Loucy (cell line): ENCODE results near the gene ACTR3C.
A peak's percentile ranks its signal among the peaks of the same experiment; 100 is the strongest.
"Not testable (repeated sequence)": the region's sequence is repeated elsewhere in the genome, so short reads cannot be mapped to it uniquely, and the experiment has no call there.

Source experiments
- H2AFZ ChIP-seq: fragments of 200-600 bp; sonication (generic); 2 replicates; pipeline ENCODE4 v1.6.0; 2016; ENCODE audit warnings: antibody characterized with exemption, mild to moderate bottlenecking, low read length, moderate library complexity
- H3F3A ChIP-seq: fragments of 200-600 bp; 2 replicates; pipeline ENCODE4 v1.6.0; 2016; ENCODE audit warnings: antibody characterized with exemption, low read depth, mild to moderate bottlenecking
- H3K27me3 ChIP-seq: fragments of 200-600 bp; sonication (generic); 2 replicates; pipeline ENCODE4 v1.6.1; 2014; ENCODE audit warnings: low read length, mild to moderate bottlenecking; ENCODE audit not compliant: insufficient read depth, poor library complexity, severe bottlenecking
- H3K36me3 ChIP-seq: fragments of 200-600 bp; sonication (generic); 2 replicates; pipeline ENCODE4 v1.6.1; 2016; ENCODE audit warnings: low read length; ENCODE audit not compliant: insufficient read depth
- H3K4me1 ChIP-seq: fragments of 200-600 bp; sonication (generic); 2 replicates; pipeline ENCODE4 v1.5.1; 2014; ENCODE audit warnings: low read length, mild to moderate bottlenecking; ENCODE audit not compliant: insufficient read depth, poor library complexity, severe bottlenecking
- H3K4me2 ChIP-seq: fragments of 200-600 bp; sonication (generic); 2 replicates; pipeline ENCODE4 v1.6.0; 2014; ENCODE audit warnings: antibody characterized with exemption, low read length, low read depth, mild to moderate bottlenecking; ENCODE audit not compliant: poor library complexity, severe bottlenecking
- H3K4me3 ChIP-seq: fragments of 200-600 bp; sonication (generic); 2 replicates; pipeline ENCODE4 v1.5.1; 2014; ENCODE audit warnings: low read length, mild to moderate bottlenecking, mixed read lengths; ENCODE audit not compliant: poor library complexity, severe bottlenecking
- H3K79me2 ChIP-seq: fragments of 200-600 bp; sonication (generic); 2 replicates; pipeline ENCODE4 v1.6.1; 2014; ENCODE audit warnings: low read length; ENCODE audit not compliant: insufficient read depth
- H3K9ac ChIP-seq: fragments of 200-600 bp; sonication (generic); 2 replicates; pipeline ENCODE4 v1.6.0; 2014; ENCODE audit warnings: mild to moderate bottlenecking, low read depth, low read length, moderate library complexity; ENCODE audit not compliant: poor library complexity, severe bottlenecking
- H3K9me2 ChIP-seq: fragments of 200-600 bp; sonication (generic); replicated peaks from 2 replicates; pipeline ENCODE4 v1.6.1; 2016; ENCODE audit warnings: low read depth, low read length, mixed read lengths
- H3K9me3 ChIP-seq: fragments of 200-600 bp; sonication (generic); 2 replicates; pipeline ENCODE4 v1.6.1; 2014; ENCODE audit warnings: mild to moderate bottlenecking, antibody characterized with exemption, low read length, low read depth; ENCODE audit not compliant: insufficient read depth
- H4K20me1 ChIP-seq: fragments of 200-600 bp; sonication (generic); 2 replicates; pipeline ENCODE4 v1.6.0; 2014; ENCODE audit warnings: antibody characterized with exemption, low read length, mild to moderate bottlenecking; ENCODE audit not compliant: insufficient read depth, poor library complexity, severe bottlenecking
- TF ChIP-seq, protein P1 (sequence below): fragments of 200-600 bp; sonication (generic); conservative IDR thresholded peaks from 2 replicates; pipeline ENCODE4 v1.5.1; 2014; ENCODE audit warnings: mild to moderate bottlenecking, antibody characterized with exemption, low read length

Gene ACTR3C

DNA sequence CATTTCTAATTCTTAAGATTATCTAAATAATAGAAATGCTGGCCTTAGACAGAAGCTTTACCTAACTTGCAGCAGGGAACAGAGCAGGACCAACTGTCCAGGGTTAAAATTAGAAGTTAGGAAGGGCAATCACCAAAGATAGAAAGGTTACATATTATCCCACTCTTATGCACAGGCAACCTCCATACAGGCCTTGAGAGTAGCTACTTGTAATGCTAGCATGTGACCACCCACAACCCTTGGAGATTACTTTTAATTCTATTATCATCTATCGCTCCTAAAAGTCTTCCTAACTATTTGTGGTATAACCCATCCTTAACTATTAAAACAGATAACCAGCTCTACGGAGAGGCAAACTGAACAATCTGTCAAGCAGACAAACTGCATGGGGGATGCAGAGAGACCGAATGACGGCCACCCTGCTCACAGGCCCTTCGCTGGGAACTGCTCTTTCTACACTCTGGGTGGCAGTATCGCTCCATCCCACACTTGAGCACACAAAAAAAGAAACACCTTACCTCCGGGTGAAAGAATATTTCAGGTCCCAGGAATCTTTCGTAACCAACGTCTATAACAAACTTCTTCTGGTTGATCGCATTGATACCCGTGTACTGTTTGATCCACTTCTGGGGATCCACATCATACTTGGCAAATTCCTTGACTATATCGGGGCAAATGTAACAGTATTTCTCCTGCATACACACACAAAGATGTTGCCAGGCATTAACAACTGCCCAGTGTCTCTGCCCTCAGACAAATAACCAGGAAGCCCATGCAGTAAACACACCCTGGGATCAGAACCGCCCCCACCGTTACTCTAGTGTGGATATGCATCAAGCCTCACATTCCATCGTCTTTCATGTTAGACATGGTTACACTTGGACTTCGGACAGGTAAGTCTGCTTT lies 37.2 kb downstream of the ACTR3C start:
- H2AFZ ChIP-seq, H3K4me1 ChIP-seq, H3K79me2 ChIP-seq, H3K9me3 ChIP-seq, H3F3A ChIP-seq, H3K4me3 ChIP-seq, H3K9me2 ChIP-seq, H3K27me3 ChIP-seq, H3K9ac ChIP-seq, H3K36me3 ChIP-seq, H4K20me1 ChIP-seq, H3K4me2 ChIP-seq: not testable (repeated sequence)
- TF ChIP-seq, protein P1, sequence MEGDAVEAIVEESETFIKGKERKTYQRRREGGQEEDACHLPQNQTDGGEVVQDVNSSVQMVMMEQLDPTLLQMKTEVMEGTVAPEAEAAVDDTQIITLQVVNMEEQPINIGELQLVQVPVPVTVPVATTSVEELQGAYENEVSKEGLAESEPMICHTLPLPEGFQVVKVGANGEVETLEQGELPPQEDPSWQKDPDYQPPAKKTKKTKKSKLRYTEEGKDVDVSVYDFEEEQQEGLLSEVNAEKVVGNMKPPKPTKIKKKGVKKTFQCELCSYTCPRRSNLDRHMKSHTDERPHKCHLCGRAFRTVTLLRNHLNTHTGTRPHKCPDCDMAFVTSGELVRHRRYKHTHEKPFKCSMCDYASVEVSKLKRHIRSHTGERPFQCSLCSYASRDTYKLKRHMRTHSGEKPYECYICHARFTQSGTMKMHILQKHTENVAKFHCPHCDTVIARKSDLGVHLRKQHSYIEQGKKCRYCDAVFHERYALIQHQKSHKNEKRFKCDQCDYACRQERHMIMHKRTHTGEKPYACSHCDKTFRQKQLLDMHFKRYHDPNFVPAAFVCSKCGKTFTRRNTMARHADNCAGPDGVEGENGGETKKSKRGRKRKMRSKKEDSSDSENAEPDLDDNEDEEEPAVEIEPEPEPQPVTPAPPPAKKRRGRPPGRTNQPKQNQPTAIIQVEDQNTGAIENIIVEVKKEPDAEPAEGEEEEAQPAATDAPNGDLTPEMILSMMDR, result peak; percentile 57

DNA sequence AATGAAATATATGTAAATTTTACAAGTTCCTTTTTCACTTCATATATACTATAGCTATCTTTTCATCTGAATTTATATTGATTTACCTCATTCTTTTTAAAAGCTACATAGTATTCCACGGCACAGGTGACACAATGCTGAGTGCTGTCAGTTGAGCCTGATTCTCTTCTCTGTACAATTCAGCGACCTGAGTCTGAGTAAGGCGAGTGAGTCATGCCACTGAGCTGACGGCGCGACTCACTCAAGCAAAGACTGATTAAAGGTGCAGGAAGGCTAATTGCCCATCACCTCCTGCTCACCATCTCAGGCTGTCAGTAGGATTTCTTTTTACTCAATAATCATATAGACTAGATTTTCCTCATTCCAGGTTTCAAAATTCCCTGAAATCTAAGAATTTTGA lies 39.7 kb downstream of the ACTR3C start:
- H3K9me2 ChIP-seq, H3K9ac ChIP-seq: not testable (repeated sequence)

DNA sequence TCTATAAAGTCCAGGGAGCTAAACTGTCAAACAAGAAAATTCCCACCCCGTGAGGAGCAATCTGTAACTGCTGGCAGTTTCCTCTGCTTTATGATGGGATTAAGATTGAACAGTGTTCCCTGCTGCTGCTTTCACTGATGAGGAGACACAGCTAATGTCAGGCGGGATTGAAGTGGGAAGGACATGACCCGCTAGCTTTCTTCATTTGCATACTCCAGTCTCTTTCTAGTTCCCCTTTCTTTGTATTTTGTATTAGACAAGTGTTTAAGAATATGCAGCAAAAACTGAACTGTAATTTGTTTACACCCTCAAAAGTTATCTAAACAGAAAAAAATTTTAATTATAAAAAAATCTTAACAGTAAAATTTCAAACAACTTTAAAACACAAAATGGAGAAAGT lies 40.2 kb downstream of the ACTR3C start:
- H3K4me2 ChIP-seq, H4K20me1 ChIP-seq, H3K9me2 ChIP-seq, H3K9me3 ChIP-seq, H3K4me3 ChIP-seq, H3K4me1 ChIP-seq, H3K27me3 ChIP-seq, H3K79me2 ChIP-seq, H3K36me3 ChIP-seq, H3K9ac ChIP-seq, H3F3A ChIP-seq, H2AFZ ChIP-seq: not testable (repeated sequence)

More for the DNA sequence above, 39.7 kb downstream of the ACTR3C start:
- not testable (repeated sequence) for H3K27me3 ChIP-seq, H3K9me3 ChIP-seq, H3K4me1 ChIP-seq, H3K4me2 ChIP-seq, H2AFZ ChIP-seq, H3K4me3 ChIP-seq, H3K36me3 ChIP-seq, H4K20me1 ChIP-seq, H3F3A ChIP-seq, H3K79me2 ChIP-seq

DNA sequence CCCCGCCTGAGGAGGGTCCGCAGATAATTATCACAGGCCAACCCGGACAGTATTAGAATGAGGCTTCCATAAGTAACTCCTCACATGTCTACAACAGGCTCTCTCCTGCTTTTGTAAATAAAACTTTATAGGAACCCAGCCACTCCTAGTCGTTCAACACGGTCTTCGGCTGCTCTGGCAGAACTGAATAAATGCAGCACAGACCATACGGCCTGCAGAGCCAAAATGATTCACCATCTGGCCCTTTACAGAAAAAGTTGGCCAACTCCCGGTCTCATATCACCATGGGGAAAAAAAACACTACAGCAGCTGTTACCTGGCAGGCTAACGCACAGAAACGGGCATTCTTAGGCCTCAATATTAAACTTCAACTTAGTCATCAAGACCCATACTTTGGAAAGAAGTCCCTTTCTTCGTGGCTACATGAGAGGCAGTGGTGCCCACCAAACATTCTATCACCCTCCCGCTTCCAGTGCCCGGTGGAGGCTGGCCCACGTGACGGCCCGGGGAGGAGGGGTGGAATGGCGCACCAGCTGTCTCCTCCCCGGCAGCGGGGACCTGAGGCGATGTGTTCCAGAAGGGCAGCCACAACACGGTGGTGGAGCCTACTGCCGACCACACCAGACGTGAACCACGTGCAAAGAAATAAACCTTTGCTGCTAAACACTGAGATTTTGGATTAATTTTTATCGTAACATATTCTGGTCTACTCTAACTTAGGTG lies 41.5 kb downstream of the ACTR3C start:
- H2AFZ ChIP-seq, H3F3A ChIP-seq, H3K4me2 ChIP-seq, H3K4me1 ChIP-seq, H3K9me3 ChIP-seq, H3K79me2 ChIP-seq, H4K20me1 ChIP-seq, H3K9ac ChIP-seq, H3K9me2 ChIP-seq, H3K27me3 ChIP-seq, H3K4me3 ChIP-seq, H3K36me3 ChIP-seq: not testable (repeated sequence)

DNA sequence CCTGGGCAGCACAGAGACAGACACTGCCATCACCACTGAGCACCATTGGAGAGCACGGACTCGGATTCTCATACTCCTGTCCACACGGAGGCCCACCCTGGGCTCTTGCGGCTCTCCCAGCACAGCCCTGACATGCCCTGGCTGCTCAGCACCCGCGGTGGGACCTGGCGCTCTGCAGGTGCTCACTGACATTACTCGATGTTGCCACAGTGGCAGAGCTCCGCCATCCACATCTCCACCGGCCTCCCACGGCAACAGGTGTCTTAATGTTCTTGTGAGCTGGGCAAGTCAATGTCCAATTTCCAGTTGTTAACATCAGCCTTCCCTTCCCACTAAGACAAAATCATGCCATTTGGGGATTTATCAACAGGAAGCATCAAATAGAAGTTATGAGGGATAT lies 45.0 kb downstream of the ACTR3C start:
- H3K27me3 ChIP-seq, H3K36me3 ChIP-seq, H3K9me2 ChIP-seq: not testable (repeated sequence)

More for the DNA sequence above, 45.0 kb downstream of the ACTR3C start:
- H3K4me2 ChIP-seq, H2AFZ ChIP-seq, H3K9me3 ChIP-seq, H3K4me1 ChIP-seq, H3F3A ChIP-seq, H3K4me3 ChIP-seq, H4K20me1 ChIP-seq, H3K79me2 ChIP-seq, H3K9ac ChIP-seq: not testable (repeated sequence)
